Thyroid gland (tissue), 4 donors: Measurements from ENCODE around the gene LMF2.

Source experiments
- CTCF ChIP-seq, 6 experiments: fragments of 200-600 bp in 3 of 6; fragments of 450-650 bp in 3 of 6; sonication (generic) in 3 of 6; IDR thresholded peaks; one replicate each; pipeline ENCODE4 v1.5.1; 2016 to 2019; ENCODE audit warnings: antibody characterized with exemption in 6 of 6, mild to moderate bottlenecking in 2 of 6, inconsistent platforms in 1 of 6, moderate library complexity in 1 of 6
- POLR2A ChIP-seq, 2 donors: fragments of 450-650 bp; IDR thresholded peaks; one replicate each; pipeline ENCODE4 v1.6.1; 2017; ENCODE audit warnings: antibody characterized with exemption in 2 of 2, mild to moderate bottlenecking in 2 of 2, moderate library complexity in 1 of 2

- TF ChIP-seq CTCF (IDR thresholded peaks at IDR 0.05) = peak in 1 of 6 experiments; percentile 36
- TF ChIP-seq POLR2A (IDR thresholded peaks at IDR 0.05) = peak in 1 of 2 donors; percentile 16
Measured at GRCh38 chr22:50525858-50526107, 18.3 kb upstream of the LMF2 start.
